Measurements from ENCODE around the gene TNNC2.
"Not testable (repeated sequence)": the region's sequence is repeated elsewhere in the genome, so short reads cannot be mapped to it uniquely, and the experiment has no call there.

TNNC2 gene

DNA sequence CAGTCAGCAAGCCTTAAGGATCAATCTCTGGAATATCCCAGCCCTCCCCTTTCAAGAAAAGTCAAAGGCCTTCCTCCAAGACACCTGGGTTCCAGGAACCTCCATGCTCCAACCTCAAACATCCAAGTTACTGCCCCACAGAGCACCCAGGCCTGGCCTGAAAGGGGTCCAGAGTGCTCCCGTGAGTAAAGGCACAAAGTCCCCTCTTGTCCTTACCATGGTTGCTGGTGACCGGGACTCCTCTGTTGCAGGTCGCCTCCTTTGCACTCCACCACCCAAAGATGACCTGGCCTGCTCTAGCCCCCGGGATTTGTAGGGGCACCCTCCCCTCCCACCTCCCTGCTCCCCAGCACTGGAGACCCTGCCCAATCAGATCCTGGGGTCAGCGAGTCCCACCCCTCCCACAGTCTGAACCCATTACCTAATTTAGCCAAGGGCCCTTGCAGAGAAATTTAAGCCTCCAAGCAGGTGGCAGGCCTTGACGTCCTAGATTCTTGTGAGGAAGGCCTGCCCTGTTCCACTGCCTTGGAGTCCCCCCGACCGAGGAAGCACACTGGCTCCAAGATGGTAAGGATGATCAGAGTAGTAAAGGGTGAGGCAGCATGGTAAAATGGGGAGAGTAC lies at the start of gene TNNC2:
Gene TNNC2 (minus strand): TSS at position 283 of the 623 bp plus-strand sequence. CDS start 64 bp downstream, at position 219.
- DNase-seq (ENCODE audit: low spot score), result no peak
- TF ChIP-seq, protein P1, sequence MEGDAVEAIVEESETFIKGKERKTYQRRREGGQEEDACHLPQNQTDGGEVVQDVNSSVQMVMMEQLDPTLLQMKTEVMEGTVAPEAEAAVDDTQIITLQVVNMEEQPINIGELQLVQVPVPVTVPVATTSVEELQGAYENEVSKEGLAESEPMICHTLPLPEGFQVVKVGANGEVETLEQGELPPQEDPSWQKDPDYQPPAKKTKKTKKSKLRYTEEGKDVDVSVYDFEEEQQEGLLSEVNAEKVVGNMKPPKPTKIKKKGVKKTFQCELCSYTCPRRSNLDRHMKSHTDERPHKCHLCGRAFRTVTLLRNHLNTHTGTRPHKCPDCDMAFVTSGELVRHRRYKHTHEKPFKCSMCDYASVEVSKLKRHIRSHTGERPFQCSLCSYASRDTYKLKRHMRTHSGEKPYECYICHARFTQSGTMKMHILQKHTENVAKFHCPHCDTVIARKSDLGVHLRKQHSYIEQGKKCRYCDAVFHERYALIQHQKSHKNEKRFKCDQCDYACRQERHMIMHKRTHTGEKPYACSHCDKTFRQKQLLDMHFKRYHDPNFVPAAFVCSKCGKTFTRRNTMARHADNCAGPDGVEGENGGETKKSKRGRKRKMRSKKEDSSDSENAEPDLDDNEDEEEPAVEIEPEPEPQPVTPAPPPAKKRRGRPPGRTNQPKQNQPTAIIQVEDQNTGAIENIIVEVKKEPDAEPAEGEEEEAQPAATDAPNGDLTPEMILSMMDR (IDR thresholded peaks at IDR 0.05; ENCODE audit: extremely low read depth, insufficient read depth, missing control alignments), result no peak
- in situ Hi-C loops (cut with MboI; ENCODE audit: low pct_unique_long_range_greater_than_20kb, low sequenced_read_pairs, unreplicated experiment), result no loop called here

DNA sequence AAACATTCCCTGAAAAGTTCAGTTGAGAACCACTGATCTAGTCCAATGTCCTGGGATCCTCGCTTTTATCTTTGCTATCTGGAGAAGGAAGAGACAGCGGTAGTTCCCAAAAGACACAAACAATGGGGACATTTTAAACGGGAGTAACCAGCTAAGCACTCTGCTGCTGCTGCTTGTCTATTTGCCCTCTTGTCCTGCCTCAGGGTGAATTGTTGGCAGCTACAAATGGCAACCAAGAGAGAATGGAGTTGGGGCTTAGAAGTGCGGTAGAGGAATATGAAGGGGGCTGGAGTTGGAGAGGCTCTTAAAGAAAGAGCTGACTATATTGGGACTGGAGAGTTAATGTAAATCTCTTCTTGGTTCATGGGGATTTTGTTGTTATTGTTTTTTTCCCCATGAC lies 47.5 kb upstream of the TNNC2 start:
- in situ Hi-C loops (cut with MboI; ENCODE audit: low pct_unique_long_range_greater_than_20kb, low sequenced_read_pairs, unreplicated experiment), result no loop called here
- TF ChIP-seq, protein P1 (IDR thresholded peaks at IDR 0.05; ENCODE audit: extremely low read depth, insufficient read depth, missing control alignments), result no peak
- DNase-seq (ENCODE audit: low spot score), result no peak

DNA sequence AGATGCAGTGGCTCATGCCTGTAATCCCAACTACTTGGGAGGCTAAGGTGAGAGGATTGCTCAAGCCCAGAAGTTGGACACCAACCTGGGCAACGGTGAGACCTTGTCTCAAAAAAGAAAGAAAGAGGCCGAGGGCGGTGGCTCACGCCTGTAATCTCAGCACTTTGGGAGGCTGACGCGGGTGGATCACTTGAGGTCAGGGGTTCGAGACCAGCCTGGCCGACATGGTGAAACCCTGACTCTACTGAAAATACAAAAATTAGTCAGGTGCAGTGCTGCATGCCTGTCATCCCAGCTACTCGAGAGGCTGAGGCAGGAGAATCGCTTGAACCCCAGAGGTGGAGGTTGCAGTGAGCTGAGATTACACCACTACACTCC lies 47.0 kb upstream of the TNNC2 start:
- in situ Hi-C loops (cut with MboI; ENCODE audit: low pct_unique_long_range_greater_than_20kb, low sequenced_read_pairs, unreplicated experiment); DNase-seq (ENCODE audit: low spot score): not testable (repeated sequence)

- no peak for DNase-seq (ENCODE audit: low spot score)
- in situ Hi-C loops (cut with MboI; ENCODE audit: low pct_unique_long_range_greater_than_20kb, low sequenced_read_pairs, unreplicated experiment), result no loop called here
- TF ChIP-seq, protein P1 (IDR thresholded peaks at IDR 0.05; ENCODE audit: extremely low read depth, insufficient read depth, missing control alignments), result no peak
Observed at GRCh38 chr20:45873409-45874103, 46.4 kb upstream of the TNNC2 start.

DNA sequence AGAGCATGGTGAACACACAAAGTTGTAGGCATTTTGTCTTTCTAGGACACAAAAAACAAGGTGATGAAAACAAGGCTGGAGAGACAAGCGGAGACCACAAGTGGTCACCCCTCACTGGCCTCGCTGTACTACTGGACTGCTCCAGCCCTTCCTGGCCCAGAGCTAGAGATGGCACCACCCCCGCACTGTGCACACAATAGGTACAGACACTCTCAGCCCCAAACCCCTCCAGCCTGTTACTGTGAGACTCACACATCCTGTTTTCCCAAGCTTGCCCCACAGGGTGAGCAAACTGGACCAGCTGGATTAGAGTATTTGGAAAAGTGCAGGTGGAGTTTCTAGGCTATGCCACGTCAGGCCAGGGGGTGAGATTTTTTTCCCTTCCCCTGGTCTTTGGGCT lies 45.5 kb upstream of the TNNC2 start:
- TF ChIP-seq, protein P1 (IDR thresholded peaks at IDR 0.05; ENCODE audit: extremely low read depth, insufficient read depth, missing control alignments), result no peak
- DNase-seq (ENCODE audit: low spot score), result no peak
- in situ Hi-C loops (cut with MboI; ENCODE audit: low pct_unique_long_range_greater_than_20kb, low sequenced_read_pairs, unreplicated experiment), result no loop called here

GRCh38 chr20:45867819-45868176 lies 40.7 kb upstream of the TNNC2 start:
- TF ChIP-seq, protein P1 (IDR thresholded peaks at IDR 0.05; ENCODE audit: extremely low read depth, insufficient read depth, missing control alignments), result no peak
- DNase-seq (ENCODE audit: low spot score), result no peak
- in situ Hi-C loops (cut with MboI; ENCODE audit: low pct_unique_long_range_greater_than_20kb, low sequenced_read_pairs, unreplicated experiment), result no loop called here

DNA sequence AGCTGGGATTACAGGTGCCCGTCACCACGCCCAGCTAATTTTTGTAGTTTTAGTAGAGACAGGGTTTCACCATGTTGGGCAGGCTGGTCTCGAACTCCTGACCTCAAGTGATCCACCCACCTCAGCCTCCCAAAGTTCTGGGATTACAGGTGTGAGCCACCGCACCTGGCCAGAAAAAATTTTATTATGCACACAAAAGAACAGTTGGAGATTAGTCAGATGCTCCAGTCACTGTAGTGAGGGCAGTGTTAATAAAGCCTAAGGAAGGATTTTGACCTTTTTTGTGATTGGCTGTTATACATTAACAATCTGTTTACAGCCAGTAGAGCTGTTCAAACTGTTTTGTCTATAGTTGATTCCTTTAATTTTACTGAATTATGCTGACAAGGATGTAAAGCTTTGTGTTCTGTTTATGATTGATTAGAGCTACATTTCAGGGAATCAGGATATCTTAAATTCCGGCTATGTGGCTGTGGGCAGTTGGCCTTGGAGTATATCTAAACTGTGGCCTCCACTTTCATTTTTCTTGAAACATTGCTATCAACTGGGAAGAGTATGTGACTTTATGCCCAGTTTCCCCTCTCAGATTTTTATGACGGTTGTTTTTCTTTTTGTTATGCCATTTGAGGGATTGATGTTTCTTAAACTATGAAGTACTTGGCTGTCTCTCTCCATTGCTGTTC lies 40.2 kb upstream of the TNNC2 start:
- TF ChIP-seq, protein P1 (IDR thresholded peaks at IDR 0.05; ENCODE audit: extremely low read depth, insufficient read depth, missing control alignments), result no peak
- in situ Hi-C loops (cut with MboI; ENCODE audit: low pct_unique_long_range_greater_than_20kb, low sequenced_read_pairs, unreplicated experiment), result no loop called here
- DNase-seq (ENCODE audit: low spot score), result no peak
